A673 (cell line): ENCODE results near the gene MILR1.

Experiments used
- CTCF ChIP-seq: fragments of 300-800, 200-600 bp; sonication (generic); conservative IDR thresholded peaks from 2 replicates; pipeline ENCODE4 v1.5.1; 2017; ENCODE audit warnings: low read depth, mild to moderate bottlenecking, antibody characterized with exemption, low read length, moderate library complexity, mixed read lengths
- EZH2 ChIP-seq: fragments of 200-600 bp; sonication (generic); IDR thresholded peaks from 2 replicates; pipeline ENCODE4 v1.6.1; 2017; ENCODE audit warnings: borderline replicate concordance, low read depth, mild to moderate bottlenecking, mixed read lengths, antibody characterized with exemption, low read length; ENCODE audit not compliant: poor library complexity, severe bottlenecking

GRCh38 chr17:64472564-64472963 is 23.6 kb downstream of the MILR1 start:
- TF ChIP-seq CTCF (no peak), EZH2 (no peak)
